DND-41 (cell line): ENCODE results near the gene PFKFB2.
A peak's percentile ranks its signal among the peaks of the same experiment; 100 is the strongest.

ENCODE experiments used
- CTCF ChIP-seq: IDR thresholded peaks from 2 replicates; pipeline ENCODE4 v1.5.1; 2012; ENCODE audit warnings: borderline replicate concordance, low read length, moderate library complexity, mild to moderate bottlenecking; ENCODE audit not compliant: poor library complexity, severe bottlenecking; ENCODE audit errors: extremely low read depth
- EZH2 ChIP-seq: IDR thresholded peaks from 3 replicates; pipeline ENCODE4 v1.6.1; 2012; ENCODE audit warnings: borderline replicate concordance, low read depth, mild to moderate bottlenecking, moderate library complexity, low read length, inconsistent platforms; ENCODE audit not compliant: severe bottlenecking

GRCh38 chr1:207077470-207078377 is 24.6 kb downstream of the PFKFB2 start:
- TF ChIP-seq CTCF (peak; percentile 92), EZH2 (no peak)
